Embryonic facial prominence (tissue), 1 donor: Measurements from ENCODE around the gene IFNA6.
"Not testable (repeated sequence)": the region's sequence is repeated elsewhere in the genome, so short reads cannot be mapped to it uniquely, and the experiment has no call there.

Experiments
- DNase-seq: peaks from one replicate; pipeline ENCODE4 v3.0.0-alpha.2; 2016; ENCODE audit errors: extremely low spot score

IFNA6 gene

DNA sequence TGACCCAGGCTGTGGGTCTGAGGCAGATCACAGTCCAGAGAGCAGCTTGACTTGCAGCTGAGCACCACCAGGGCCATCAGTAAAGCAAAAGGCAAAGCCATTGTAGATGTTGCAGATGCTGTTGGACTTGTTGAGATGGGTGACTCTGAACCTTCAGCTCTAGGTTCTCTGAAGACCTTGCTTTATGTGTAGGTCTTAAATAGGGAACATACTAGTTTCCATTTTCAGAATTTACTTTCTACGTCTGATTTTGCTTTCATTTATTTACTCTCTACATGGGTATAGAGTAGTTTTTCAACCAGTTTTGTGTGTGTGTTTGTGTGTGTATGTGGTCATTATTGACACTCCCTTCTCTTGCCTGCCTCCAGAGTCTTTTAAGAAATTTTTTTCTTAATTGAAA lies at the start of gene IFNA6:
Gene IFNA6 (minus strand): TSS at position 101 of the 400 bp plus-strand sequence. CDS start 0 bp downstream, at position 101.
- DNase-seq, result no peak

DNA sequence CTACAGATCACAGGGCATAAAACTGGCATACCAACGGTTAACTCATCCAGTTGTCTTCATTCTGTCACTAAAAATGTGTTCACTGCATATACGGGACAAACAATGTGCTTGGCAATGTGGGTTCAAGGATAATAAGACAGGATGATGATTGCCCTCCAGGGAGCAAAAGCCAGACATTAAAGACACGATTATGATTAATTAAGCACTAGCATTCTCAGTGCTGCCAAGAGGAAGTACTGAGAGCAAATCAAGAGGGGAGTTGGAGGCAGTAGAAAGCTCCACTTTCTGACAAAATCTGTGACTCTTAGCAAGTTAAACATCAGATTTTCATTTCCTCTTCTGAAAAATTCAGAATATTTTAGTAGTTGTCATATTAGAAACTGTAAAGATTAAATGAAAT lies 49.3 kb upstream of the IFNA6 start:
- no peak for DNase-seq

DNA sequence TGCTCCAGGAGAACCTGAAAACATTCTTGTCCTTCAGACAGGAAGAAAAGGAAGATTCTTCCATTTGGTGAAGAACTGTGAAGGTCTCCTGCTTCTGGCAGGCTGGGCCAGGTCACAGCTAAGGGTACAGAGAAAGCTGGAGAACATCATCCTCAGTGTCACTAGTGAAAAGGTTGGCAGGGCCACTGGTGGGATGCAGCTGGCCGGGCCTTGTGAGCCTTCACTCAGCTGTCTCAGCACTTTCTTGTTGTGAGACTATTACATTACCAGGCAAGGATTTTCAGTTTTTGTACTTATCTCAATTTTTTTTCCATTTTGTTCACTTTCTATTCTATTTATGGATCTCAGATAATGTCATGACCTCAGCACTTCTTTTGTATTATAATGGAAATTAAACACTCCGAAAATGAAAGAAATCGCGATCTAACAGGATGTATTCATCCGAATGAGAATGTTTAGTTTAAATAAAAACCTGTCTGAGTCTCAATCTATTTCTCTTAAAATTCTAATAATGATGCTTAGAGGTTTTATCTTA lies 48.3 kb upstream of the IFNA6 start:
- DNase-seq, result no peak

GRCh38 chr9:21395778-21396717 lies 45.4 kb upstream of the IFNA6 start:
- DNase-seq, result no peak

GRCh38 chr9:21392270-21392669 lies 41.6 kb upstream of the IFNA6 start:
- DNase-seq, result no peak

- DNase-seq, result no peak
Measured at GRCh38 chr9:21385131-21385670, 34.5 kb upstream of the IFNA6 start, which contains the start of gene IFNA2. IFNA2 (minus strand) TSS chr9:21385398; CDS start chr9:21385329, 69 bp downstream.

DNA sequence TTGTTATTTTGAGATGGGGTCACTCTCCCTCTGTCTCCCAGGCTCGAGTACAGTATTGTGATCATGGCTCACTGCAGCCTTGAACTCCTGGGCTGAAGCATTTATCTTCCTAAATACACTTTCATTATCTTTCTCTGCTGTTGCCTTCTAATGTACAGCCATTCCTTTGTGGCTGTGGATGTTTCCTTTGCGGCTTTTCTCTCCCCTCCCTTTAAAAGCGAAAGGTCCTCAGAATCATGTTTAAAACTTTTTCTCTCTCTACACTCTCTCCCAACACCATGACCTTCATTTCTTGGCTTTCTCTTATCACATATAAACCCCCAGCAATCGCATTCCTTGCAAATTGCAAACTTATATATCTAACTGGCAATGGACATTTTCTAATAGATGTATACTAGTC lies 32.9 kb upstream of the IFNA6 start:
- DNase-seq, result no peak

- no peak for DNase-seq
Measured at GRCh38 chr9:21381448-21382339, 31.0 kb upstream of the IFNA6 start.

DNA sequence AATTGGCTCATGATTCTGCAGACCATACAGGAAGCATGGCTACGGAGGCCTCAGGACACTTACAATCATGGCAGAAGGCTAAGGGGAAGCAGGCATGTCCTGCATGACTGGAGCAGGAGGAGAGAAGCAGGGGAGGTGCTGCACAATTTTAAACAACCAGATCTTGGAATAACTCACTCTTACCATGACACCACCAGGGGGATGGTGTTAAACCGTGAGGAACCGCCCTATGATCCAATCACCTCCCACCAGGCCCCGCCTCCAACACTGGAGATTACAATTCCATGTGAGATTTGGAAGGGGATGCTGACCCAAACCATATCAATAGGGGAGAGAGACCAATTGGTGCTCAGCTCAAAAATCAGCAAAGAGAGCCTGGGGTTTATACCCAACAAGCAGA lies 20.8 kb upstream of the IFNA6 start:
- DNase-seq, result not testable (repeated sequence)

- DNase-seq, result no peak
Measured at GRCh38 chr9:21367957-21368356, 17.3 kb upstream of the IFNA6 start, which contains the start of gene IFNA13. IFNA13 (minus strand) TSS chr9:21368057; CDS start chr9:21368010, 47 bp downstream.

GRCh38 chr9:21367169-21367568 lies 16.5 kb upstream of the IFNA6 start:
- not testable (repeated sequence) for DNase-seq

GRCh38 chr9:21362287-21362686 lies 11.6 kb upstream of the IFNA6 start:
- no peak for DNase-seq

DNA sequence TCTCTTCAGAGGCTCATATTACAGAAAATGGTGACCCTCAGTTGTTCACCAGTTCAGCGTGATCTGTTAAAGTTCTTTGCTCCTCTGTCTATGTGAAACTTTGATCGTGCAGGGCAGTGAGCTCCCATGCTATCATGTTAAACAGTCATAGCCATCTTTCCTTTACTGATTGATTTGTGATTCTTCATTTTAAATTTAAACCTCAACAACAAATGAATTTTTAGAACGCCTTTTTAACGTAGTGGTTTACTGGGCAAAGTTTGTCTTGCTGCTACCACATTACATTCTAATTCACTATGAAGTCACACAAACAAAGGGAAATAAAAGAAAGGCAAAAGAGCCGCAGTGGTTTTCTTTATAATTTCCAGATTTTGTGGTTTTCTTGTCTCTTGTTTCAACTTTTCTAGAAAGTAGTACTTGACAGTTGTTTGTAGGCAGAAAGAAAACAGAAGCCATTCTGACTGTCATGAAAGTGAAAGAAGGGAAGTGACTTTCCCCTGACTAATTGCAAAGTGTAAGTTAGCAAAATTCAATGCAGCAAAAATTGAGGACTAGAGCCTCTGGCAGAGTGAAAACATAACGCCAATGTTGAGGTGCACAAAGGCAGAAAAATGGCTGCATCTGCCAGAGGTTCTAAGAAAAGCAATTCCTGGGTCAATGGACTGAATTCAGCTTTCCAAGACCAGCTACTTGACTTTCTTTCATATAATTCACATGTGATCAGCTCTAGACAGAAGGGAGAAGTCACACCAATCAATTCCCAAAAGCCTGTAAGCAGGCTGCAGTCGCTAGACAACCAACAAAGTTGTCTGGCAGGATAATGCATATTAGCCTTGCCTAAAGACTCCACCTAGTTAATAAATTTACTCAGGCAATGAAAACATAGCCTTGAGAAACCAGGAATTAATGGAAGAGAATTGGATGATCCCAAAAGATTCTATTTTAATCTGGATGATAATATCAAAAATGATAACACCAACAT lies 7.1 kb upstream of the IFNA6 start:
- no peak for DNase-seq

DNA sequence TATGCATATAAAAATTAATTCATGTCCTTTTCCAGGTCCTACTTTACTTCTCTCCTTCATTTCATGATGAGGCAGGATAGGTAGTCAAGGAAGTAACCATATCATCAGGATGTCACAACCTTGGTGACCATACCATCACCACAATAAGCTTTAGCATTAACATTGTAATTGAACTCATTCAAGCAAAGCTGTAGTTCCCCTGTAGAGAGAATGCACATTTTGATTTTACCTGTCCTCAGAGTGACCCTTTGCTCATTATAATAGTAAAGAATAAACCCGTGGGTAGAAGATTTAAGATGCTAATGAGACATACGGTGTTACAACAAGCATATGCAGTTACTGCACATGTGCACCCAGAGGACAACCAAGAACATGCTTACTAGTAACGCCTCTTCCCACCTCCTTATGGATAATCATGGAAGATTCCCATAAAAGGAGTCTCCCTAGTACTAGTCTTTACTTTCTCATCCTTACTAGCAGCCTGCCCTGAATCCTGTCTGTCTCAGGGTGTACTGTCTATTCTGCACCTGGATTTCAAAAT lies 2.2 kb downstream of the IFNA6 start:
- no peak for DNase-seq

DNA sequence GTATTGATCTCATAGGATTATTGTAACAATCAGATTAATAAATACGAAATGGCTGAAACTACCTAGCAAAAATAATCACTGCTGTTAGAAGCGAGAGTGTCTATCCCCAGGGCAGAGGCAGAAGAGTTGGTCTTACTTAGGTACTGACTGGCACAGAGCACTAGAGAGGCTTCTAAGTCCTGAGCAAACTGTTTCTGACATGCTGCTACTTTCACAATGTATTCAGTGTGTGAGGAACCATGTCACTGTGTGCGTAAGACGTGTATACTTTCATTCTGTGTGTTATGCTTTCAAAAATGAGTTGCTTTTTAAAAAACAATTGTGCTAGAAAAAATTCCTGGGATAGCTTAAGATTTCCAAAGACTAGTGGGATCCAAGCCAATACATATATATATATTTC lies 10.0 kb downstream of the IFNA6 start:
- no peak for DNase-seq

DNA sequence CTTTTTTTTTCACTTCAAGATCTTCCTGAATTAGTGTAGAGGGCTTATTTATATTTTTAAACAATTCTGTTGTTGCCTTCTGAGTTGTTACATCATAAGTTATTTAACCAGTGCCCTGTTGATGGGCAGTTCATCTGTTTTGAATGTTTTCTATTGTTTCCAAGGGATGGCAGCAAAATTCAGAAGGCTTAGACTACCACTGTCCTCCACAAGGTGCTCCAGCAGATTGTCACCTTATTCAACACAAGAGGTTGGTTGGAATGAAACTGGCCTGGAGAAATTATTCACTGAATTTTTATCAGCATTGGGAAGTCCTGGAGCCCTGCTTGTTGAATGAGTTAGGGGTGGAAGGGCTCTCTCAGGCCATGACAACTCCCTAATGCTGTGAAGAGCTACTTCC lies 14.2 kb downstream of the IFNA6 start:
- DNase-seq, result no peak

DNA sequence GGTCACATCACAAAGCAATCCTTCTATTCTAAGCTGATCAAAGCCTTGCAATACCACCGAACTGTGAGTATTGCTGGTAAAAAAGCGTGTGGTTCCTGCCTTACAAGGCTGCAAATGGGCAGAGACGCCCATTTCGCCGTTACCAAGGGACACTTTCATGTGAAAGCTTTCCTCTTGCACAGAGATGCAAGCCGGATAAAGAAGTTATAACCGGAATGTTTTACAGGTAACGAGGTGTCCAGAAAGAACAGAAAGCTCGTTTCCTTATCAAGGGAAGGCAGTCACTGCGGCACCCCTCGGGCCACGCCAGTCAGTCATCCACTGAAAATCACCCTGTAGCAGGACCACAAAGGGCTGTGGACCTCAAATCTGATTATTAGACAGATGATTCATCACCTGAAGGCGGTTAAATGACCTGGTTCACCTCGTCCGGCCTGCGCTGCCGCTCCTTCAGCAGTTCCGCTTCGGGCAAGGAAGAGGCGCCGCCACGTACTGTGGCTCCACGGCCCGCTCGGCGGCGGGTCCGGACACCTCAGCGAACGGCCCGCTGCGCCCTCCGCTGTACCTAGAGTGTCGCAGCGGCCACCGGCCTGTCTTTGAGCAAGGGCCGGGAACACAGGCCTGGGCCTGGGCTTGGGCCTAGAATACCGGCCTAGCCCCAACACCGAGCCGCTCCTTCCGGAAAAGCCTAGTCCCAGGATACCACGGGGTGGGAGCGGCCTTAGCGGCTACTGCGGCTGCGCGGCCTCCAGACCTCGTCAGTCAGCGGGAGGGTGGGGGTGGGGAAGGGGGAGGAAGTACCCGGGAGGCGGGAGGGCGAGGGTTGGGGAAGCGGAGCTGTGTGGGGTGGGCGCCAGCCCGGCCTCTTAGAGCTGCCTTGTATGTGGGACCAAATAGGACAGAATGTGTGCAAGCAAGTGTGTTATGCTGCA lies 15.7 kb downstream of the IFNA6 start, which contains the start of gene KLHL9:
Gene KLHL9 (minus strand): TSS at position 704 of the 932 bp plus-strand sequence. CDS start 545 bp downstream, at position 159.
- DNase-seq, result peak; percentile 87

GRCh38 chr9:21333226-21333625 lies 17.5 kb downstream of the IFNA6 start:
- DNase-seq, result no peak
